Measurements from ENCODE around the gene TBC1D22A. TPM values are rescaled to one million over a fixed set of nuclear protein-coding genes. Genes with fewer than 3 reads are reported as not detected.

Gene TBC1D22A
- total RNA-seq, 1 donor from 2014 or later = 24.2 TPM

DNA sequence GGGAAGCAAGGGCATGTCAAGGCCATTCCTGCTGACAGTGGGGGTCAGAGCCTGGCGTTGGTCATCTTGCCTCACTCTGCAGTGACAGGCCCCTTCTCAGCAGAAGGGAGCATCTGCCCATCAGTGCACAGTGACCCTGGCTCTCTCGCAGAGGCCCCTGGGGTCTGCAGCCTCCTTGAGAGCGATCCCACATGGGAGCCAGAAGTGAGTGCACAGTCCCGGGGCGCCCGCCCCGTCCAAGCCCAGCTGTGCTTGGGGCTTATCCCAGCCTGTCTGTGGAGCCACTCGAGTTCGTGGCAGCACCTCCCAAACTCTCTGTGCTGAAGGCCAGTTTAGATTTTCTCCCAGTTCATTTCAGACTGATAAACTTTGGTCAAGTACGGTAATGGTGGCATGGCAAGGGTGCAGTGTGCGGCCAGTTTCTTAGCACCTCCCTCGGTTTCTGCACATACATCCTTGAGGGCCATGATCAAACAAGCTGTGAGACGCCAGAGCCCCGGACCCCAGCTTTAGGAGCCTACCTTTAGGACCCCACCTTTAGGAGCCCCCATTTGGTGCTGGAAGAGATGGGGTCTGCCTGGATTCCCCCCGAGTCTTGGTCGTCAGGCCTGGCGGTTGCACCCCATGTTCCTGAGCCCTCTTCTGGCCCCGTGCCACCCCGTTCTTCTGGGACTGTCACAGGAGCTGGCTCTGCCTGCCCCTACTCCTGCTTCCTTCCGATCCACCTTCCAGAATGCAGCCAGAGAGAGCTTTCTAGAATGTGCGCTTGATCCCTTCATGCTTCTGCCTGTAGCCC, 369.4 kb downstream of the TBC1D22A start:
- Histone ChIP-seq H3K27me3 (ENCODE audit: insufficient read depth, low read length) (no peaks in the 10 kb centered on the region), H3K4me1 (ENCODE audit: insufficient read depth, low read length) (no peaks in the 10 kb centered on the region), H2AFZ (ENCODE audit: low read depth, low read length) (no peak overlapping the region), H3K9me3 (ENCODE audit: insufficient read depth, low read depth, low read length) (no peaks in the 10 kb centered on the region), H3K4me3 (ENCODE audit: insufficient read depth, low read depth, low read length) (no peak overlapping the region), H3K36me3 (ENCODE audit: insufficient read depth, low read length) (no peaks in the 10 kb centered on the region), H3K27ac (ENCODE audit: low read depth, low read length) (no peak overlapping the region), H3K79me2 (ENCODE audit: insufficient read depth, low read length) (no peaks in the 10 kb centered on the region), H4K20me1 (ENCODE audit: insufficient read depth, low read length) (no peaks in the 10 kb centered on the region), H3K9ac (ENCODE audit: low read length) (no peak overlapping the region), H3K4me2 (ENCODE audit: low read length) (no peak overlapping the region)
- DNase-seq (ENCODE audit: low read depth) = no peak
- Mint-ChIP-seq H3K4me3 (ENCODE audit: unreplicated experiment) (no peak overlapping the region), H3K36me3 (ENCODE audit: low read depth, unreplicated experiment) (peaks cover 9% of the 10 kb centered on the region), H3K27me3 (ENCODE audit: low read depth, unreplicated experiment) (no peaks in the 10 kb centered on the region), H3K27ac (ENCODE audit: unreplicated experiment) (no peak overlapping the region), H3K9me3 (ENCODE audit: unreplicated experiment) (no peaks in the 10 kb centered on the region), H3K4me1 (ENCODE audit: low read depth, unreplicated experiment) (peaks cover 9% of the 10 kb centered on the region)
- TF ChIP-seq, protein P1, sequence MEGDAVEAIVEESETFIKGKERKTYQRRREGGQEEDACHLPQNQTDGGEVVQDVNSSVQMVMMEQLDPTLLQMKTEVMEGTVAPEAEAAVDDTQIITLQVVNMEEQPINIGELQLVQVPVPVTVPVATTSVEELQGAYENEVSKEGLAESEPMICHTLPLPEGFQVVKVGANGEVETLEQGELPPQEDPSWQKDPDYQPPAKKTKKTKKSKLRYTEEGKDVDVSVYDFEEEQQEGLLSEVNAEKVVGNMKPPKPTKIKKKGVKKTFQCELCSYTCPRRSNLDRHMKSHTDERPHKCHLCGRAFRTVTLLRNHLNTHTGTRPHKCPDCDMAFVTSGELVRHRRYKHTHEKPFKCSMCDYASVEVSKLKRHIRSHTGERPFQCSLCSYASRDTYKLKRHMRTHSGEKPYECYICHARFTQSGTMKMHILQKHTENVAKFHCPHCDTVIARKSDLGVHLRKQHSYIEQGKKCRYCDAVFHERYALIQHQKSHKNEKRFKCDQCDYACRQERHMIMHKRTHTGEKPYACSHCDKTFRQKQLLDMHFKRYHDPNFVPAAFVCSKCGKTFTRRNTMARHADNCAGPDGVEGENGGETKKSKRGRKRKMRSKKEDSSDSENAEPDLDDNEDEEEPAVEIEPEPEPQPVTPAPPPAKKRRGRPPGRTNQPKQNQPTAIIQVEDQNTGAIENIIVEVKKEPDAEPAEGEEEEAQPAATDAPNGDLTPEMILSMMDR (IDR thresholded peaks at IDR 0.05; ENCODE audit: insufficient read depth, low read depth, low read length) = no peak
- no peak for TF ChIP-seq EZH2 (IDR thresholded peaks at IDR 0.05; ENCODE audit: insufficient read depth, low read length)
- FAIRE-seq = no peak

DNA sequence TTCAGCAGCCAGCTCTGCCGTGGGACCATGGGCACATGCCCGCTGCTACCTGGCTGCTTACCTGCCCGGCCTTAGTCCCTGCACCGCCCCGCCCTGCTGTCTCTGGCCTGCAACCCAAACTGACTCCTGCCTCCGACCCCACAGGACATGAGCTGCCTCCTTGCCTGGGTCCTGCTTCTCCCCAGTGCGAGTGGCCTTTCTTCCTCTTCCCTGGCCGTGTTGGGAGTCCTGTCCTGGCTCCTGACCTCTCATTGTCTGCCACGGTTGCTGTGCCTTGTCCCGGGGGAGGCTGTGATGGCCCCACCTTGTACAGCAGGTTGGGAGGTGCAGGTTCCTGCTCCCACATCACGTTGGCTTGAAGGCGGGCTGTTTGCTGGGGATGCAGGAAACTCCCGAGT, 370.0 kb downstream of the TBC1D22A start:
- Histone ChIP-seq H3K4me3 (ENCODE audit: insufficient read depth, low read depth, low read length) (no peak overlapping the region), H3K27me3 (ENCODE audit: insufficient read depth, low read length) (no peaks in the 10 kb centered on the region), H4K20me1 (ENCODE audit: insufficient read depth, low read length) (no peaks in the 10 kb centered on the region), H3K79me2 (ENCODE audit: insufficient read depth, low read length) (no peaks in the 10 kb centered on the region), H3K4me2 (ENCODE audit: low read length) (no peak overlapping the region), H2AFZ (ENCODE audit: low read depth, low read length) (no peak overlapping the region), H3K4me1 (ENCODE audit: insufficient read depth, low read length) (no peaks in the 10 kb centered on the region), H3K27ac (ENCODE audit: low read depth, low read length) (no peak overlapping the region), H3K9ac (ENCODE audit: low read length) (no peak overlapping the region), H3K9me3 (ENCODE audit: insufficient read depth, low read depth, low read length) (no peaks in the 10 kb centered on the region), H3K36me3 (ENCODE audit: insufficient read depth, low read length) (no peaks in the 10 kb centered on the region)
- H3K4me3 Mint-ChIP-seq (ENCODE audit: unreplicated experiment) = no peak overlapping the region
- H3K27me3 Mint-ChIP-seq (ENCODE audit: low read depth, unreplicated experiment) = no peaks in the 10 kb centered on the region
- no peak overlapping the region for H3K27ac Mint-ChIP-seq (ENCODE audit: unreplicated experiment)
- no peak for TF ChIP-seq EZH2 (IDR thresholded peaks at IDR 0.05; ENCODE audit: insufficient read depth, low read length)
- TF ChIP-seq, protein P1 (IDR thresholded peaks at IDR 0.05; ENCODE audit: insufficient read depth, low read depth, low read length) = no peak
- H3K4me1 Mint-ChIP-seq (ENCODE audit: low read depth, unreplicated experiment) = peaks cover 9% of the 10 kb centered on the region
- DNase-seq (ENCODE audit: low read depth) (no peak), FAIRE-seq (no peak)
- peaks cover 9% of the 10 kb centered on the region for H3K36me3 Mint-ChIP-seq (ENCODE audit: low read depth, unreplicated experiment)
- H3K9me3 Mint-ChIP-seq (ENCODE audit: unreplicated experiment) = no peaks in the 10 kb centered on the region

Data from astrocyte (in vitro differentiated cells and primary cell).